ENCODE results near the gene ASTN2.

Gene ASTN2

DNA sequence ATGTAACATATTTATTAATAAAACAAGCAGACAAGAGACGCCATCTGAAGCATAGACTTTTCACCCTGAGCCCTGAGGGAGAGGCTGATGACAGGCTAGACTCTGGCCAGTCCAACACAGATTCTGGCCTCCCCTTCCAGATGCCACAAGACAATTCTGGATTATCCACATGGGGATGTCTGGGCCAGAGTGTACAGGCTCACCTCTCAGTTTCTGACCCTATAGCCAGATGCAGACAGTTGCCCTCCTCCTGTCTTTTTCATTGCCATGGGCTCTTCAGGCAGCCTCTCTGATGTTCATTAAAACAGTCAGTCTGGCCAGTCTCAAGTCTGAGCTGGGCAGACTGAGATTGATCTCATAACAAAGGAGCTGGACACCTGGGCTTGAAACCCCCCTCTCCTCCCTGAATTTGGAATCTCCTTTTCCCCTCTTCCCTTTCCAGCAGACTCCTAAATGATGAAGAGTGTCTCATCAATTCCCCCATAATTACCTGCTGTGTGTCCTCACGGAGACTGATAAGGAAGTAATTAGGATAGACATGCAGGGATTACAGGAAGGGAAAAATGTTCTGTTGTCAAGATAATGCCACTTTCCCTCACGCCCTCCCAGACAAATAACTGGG lies 89.6 kb downstream of the ASTN2 start:
- Histone ChIP-seq H3K4me1 (ENCODE audit: insufficient read depth, insufficient read length) (no peaks in the 10 kb centered on the region), H3K4me3 (ENCODE audit: insufficient read length, low read depth) (no peak overlapping the region), H3K9ac (ENCODE audit: insufficient read length, low read depth) (no peak overlapping the region), H3K27me3 (ENCODE audit: insufficient read depth, insufficient read length) (no peaks in the 10 kb centered on the region), H3K9me3 (ENCODE audit: insufficient read depth, low read length) (no peaks in the 10 kb centered on the region), H3K36me3 (ENCODE audit: insufficient read depth, insufficient read length, low read length) (no peaks in the 10 kb centered on the region)
- no peak for TF ChIP-seq SUZ12 (IDR thresholded peaks at IDR 0.05; ENCODE audit: extremely low read depth, insufficient read depth, insufficient read length)
- no peak for TF ChIP-seq YY1 (IDR thresholded peaks at IDR 0.05; ENCODE audit: insufficient read depth, insufficient read length)
- no peak for TF ChIP-seq ZNF274 (IDR thresholded peaks at IDR 0.05; ENCODE audit: low read depth, low read length)
- no peak for DNase-seq (ENCODE audit: low read depth, low spot score)

DNA sequence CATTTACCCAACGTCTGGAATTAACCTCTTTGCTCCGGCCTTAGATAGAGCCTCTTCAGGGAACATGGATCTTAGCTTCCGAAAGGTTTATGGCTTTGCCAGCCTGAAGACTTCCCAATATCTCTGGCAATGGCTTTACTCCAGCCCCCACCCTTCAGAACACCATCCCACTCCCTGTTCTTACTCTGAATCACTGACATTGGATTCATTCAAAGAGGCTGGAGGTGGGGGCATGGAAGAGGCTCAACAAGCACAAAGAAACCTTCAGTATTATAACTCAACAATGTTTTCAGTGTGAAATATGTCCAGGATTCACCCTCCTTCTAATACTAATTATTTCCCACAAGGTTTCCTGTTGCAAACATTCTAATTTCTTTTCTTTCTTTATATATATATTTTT lies 91.5 kb downstream of the ASTN2 start:
- no peak overlapping the region for H3K9ac ChIP-seq (ENCODE audit: insufficient read length, low read depth)
- no peaks in the 10 kb centered on the region for H3K9me3 ChIP-seq (ENCODE audit: insufficient read depth, low read length)
- no peaks in the 10 kb centered on the region for H3K36me3 ChIP-seq (ENCODE audit: insufficient read depth, insufficient read length, low read length)
- TF ChIP-seq YY1 (IDR thresholded peaks at IDR 0.05; ENCODE audit: insufficient read depth, insufficient read length) (no peak), SUZ12 (IDR thresholded peaks at IDR 0.05; ENCODE audit: extremely low read depth, insufficient read depth, insufficient read length) (no peak), ZNF274 (IDR thresholded peaks at IDR 0.05; ENCODE audit: low read depth, low read length) (no peak)
- H3K4me1 ChIP-seq (ENCODE audit: insufficient read depth, insufficient read length): no peaks in the 10 kb centered on the region
- H3K27me3 ChIP-seq (ENCODE audit: insufficient read depth, insufficient read length): no peaks in the 10 kb centered on the region
- no peak overlapping the region for H3K4me3 ChIP-seq (ENCODE audit: insufficient read length, low read depth)
- no peak for DNase-seq (ENCODE audit: low read depth, low spot score)

- DNase-seq (ENCODE audit: low read depth, low spot score): no peak
- H3K36me3 ChIP-seq (ENCODE audit: insufficient read depth, insufficient read length, low read length): no peaks in the 10 kb centered on the region
- H3K9me3 ChIP-seq (ENCODE audit: insufficient read depth, low read length): no peaks in the 10 kb centered on the region
- H3K4me1 ChIP-seq (ENCODE audit: insufficient read depth, insufficient read length): no peaks in the 10 kb centered on the region
- TF ChIP-seq ZNF274 (IDR thresholded peaks at IDR 0.05; ENCODE audit: low read depth, low read length): no peak
- TF ChIP-seq SUZ12 (IDR thresholded peaks at IDR 0.05; ENCODE audit: extremely low read depth, insufficient read depth, insufficient read length): no peak
- no peak for TF ChIP-seq YY1 (IDR thresholded peaks at IDR 0.05; ENCODE audit: insufficient read depth, insufficient read length)
- H3K27me3 ChIP-seq (ENCODE audit: insufficient read depth, insufficient read length): no peaks in the 10 kb centered on the region
- no peak overlapping the region for H3K9ac ChIP-seq (ENCODE audit: insufficient read length, low read depth)
- no peak overlapping the region for H3K4me3 ChIP-seq (ENCODE audit: insufficient read length, low read depth)
Observed at GRCh38 chr9:117317192-117317591, 97.7 kb downstream of the ASTN2 start.

GRCh38 chr9:117315236-117315635 lies 99.6 kb downstream of the ASTN2 start:
- Histone ChIP-seq H3K36me3 (ENCODE audit: insufficient read depth, insufficient read length, low read length) (no peaks in the 10 kb centered on the region), H3K9me3 (ENCODE audit: insufficient read depth, low read length) (no peaks in the 10 kb centered on the region), H3K4me1 (ENCODE audit: insufficient read depth, insufficient read length) (no peaks in the 10 kb centered on the region), H3K27me3 (ENCODE audit: insufficient read depth, insufficient read length) (no peaks in the 10 kb centered on the region), H3K9ac (ENCODE audit: insufficient read length, low read depth) (no peak overlapping the region), H3K4me3 (ENCODE audit: insufficient read length, low read depth) (no peak overlapping the region)
- no peak for DNase-seq (ENCODE audit: low read depth, low spot score)
- no peak for TF ChIP-seq ZNF274 (IDR thresholded peaks at IDR 0.05; ENCODE audit: low read depth, low read length)
- TF ChIP-seq YY1 (IDR thresholded peaks at IDR 0.05; ENCODE audit: insufficient read depth, insufficient read length): no peak
- no peak for TF ChIP-seq SUZ12 (IDR thresholded peaks at IDR 0.05; ENCODE audit: extremely low read depth, insufficient read depth, insufficient read length)

DNA sequence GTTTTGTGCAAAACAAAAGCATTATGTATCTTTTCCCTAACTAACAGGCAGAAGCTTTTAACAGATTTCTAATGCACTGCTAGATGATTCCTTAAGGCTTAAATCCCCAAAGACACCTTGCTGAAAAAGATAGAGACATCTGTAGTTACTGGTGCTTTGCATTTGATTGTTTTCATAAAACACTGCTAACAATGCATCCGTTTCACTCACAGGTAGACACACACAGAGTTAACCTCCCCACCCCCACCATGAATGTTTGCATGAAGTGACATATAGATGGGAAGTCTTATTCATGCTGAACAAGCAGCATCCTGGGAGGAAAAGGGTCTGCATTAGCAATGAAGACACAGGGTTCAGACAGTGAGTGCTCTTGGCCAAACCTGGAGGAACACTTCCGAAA lies 100.9 kb downstream of the ASTN2 start:
- no peak for DNase-seq (ENCODE audit: low read depth, low spot score)
- no peak for TF ChIP-seq SUZ12 (IDR thresholded peaks at IDR 0.05; ENCODE audit: extremely low read depth, insufficient read depth, insufficient read length)
- H3K27me3 ChIP-seq (ENCODE audit: insufficient read depth, insufficient read length): no peaks in the 10 kb centered on the region
- H3K9me3 ChIP-seq (ENCODE audit: insufficient read depth, low read length): no peaks in the 10 kb centered on the region
- no peaks in the 10 kb centered on the region for H3K4me1 ChIP-seq (ENCODE audit: insufficient read depth, insufficient read length)
- no peaks in the 10 kb centered on the region for H3K36me3 ChIP-seq (ENCODE audit: insufficient read depth, insufficient read length, low read length)
- no peak overlapping the region for H3K4me3 ChIP-seq (ENCODE audit: insufficient read length, low read depth)
- H3K9ac ChIP-seq (ENCODE audit: insufficient read length, low read depth): no peak overlapping the region

- no peaks in the 10 kb centered on the region for H3K4me1 ChIP-seq (ENCODE audit: insufficient read depth, insufficient read length)
- no peak overlapping the region for H3K9ac ChIP-seq (ENCODE audit: insufficient read length, low read depth)
- H3K4me3 ChIP-seq (ENCODE audit: insufficient read length, low read depth): no peak overlapping the region
- H3K9me3 ChIP-seq (ENCODE audit: insufficient read depth, low read length): no peaks in the 10 kb centered on the region
- no peaks in the 10 kb centered on the region for H3K27me3 ChIP-seq (ENCODE audit: insufficient read depth, insufficient read length)
- DNase-seq (ENCODE audit: low read depth, low spot score): no peak
- TF ChIP-seq YY1 (IDR thresholded peaks at IDR 0.05; ENCODE audit: insufficient read depth, insufficient read length) (no peak), ZNF274 (IDR thresholded peaks at IDR 0.05; ENCODE audit: low read depth, low read length) (no peak), SUZ12 (IDR thresholded peaks at IDR 0.05; ENCODE audit: extremely low read depth, insufficient read depth, insufficient read length) (no peak)
- no peaks in the 10 kb centered on the region for H3K36me3 ChIP-seq (ENCODE audit: insufficient read depth, insufficient read length, low read length)
Observed at GRCh38 chr9:117307701-117308100, 107.2 kb downstream of the ASTN2 start.

GRCh38 chr9:117306032-117306431 lies 108.8 kb downstream of the ASTN2 start:
- no peak overlapping the region for H3K4me3 ChIP-seq (ENCODE audit: insufficient read length, low read depth)
- no peaks in the 10 kb centered on the region for H3K4me1 ChIP-seq (ENCODE audit: insufficient read depth, insufficient read length)
- no peak for DNase-seq (ENCODE audit: low read depth, low spot score)
- no peak overlapping the region for H3K9ac ChIP-seq (ENCODE audit: insufficient read length, low read depth)
- no peaks in the 10 kb centered on the region for H3K9me3 ChIP-seq (ENCODE audit: insufficient read depth, low read length)
- no peaks in the 10 kb centered on the region for H3K36me3 ChIP-seq (ENCODE audit: insufficient read depth, insufficient read length, low read length)
- no peaks in the 10 kb centered on the region for H3K27me3 ChIP-seq (ENCODE audit: insufficient read depth, insufficient read length)
- TF ChIP-seq ZNF274 (IDR thresholded peaks at IDR 0.05; ENCODE audit: low read depth, low read length) (no peak), SUZ12 (IDR thresholded peaks at IDR 0.05; ENCODE audit: extremely low read depth, insufficient read depth, insufficient read length) (no peak), YY1 (IDR thresholded peaks at IDR 0.05; ENCODE audit: insufficient read depth, insufficient read length) (no peak)

Data from NT2/D1 (cell line).